Muscle layer of colon (tissue), 2 donors: ENCODE data around the gene LGR4.

Source experiments
- H3K27ac ChIP-seq: one replicate; pipeline ENCODE4 v1.7.0; 2013; ENCODE audit warnings: low read depth, mild to moderate bottlenecking, low read length, moderate library complexity
- H3K27me3 ChIP-seq, 2 donors: one replicate each; pipeline ENCODE4 v1.7.0; 2013; ENCODE audit warnings: low read length in 2 of 2, mild to moderate bottlenecking in 2 of 2; ENCODE audit not compliant: insufficient read depth in 2 of 2, control insufficient read depth in 1 of 2
- H3K36me3 ChIP-seq: one replicate; pipeline ENCODE4 v1.7.0; 2013; ENCODE audit warnings: mild to moderate bottlenecking, low read length; ENCODE audit not compliant: insufficient read depth
- H3K4me1 ChIP-seq: one replicate; pipeline ENCODE4 v1.7.0; 2013; ENCODE audit warnings: mild to moderate bottlenecking, low read length; ENCODE audit not compliant: insufficient read depth
- H3K4me3 ChIP-seq, 2 donors: one replicate each; pipeline ENCODE4 v1.7.0; 2013; ENCODE audit warnings: low read length in 2 of 2, low read depth in 1 of 2, mild to moderate bottlenecking in 1 of 2, moderate library complexity in 1 of 2
- H3K9ac ChIP-seq: one replicate; pipeline ENCODE4 v1.7.0; 2013; ENCODE audit warnings: low read length
- H3K9me3 ChIP-seq: one replicate; pipeline ENCODE4 v1.7.0; 2013; ENCODE audit warnings: mild to moderate bottlenecking, low read length
- donor health status: abdominal sarcoma.
- donor health status: Adenocarcinoma of cecum.

Gene LGR4

DNA sequence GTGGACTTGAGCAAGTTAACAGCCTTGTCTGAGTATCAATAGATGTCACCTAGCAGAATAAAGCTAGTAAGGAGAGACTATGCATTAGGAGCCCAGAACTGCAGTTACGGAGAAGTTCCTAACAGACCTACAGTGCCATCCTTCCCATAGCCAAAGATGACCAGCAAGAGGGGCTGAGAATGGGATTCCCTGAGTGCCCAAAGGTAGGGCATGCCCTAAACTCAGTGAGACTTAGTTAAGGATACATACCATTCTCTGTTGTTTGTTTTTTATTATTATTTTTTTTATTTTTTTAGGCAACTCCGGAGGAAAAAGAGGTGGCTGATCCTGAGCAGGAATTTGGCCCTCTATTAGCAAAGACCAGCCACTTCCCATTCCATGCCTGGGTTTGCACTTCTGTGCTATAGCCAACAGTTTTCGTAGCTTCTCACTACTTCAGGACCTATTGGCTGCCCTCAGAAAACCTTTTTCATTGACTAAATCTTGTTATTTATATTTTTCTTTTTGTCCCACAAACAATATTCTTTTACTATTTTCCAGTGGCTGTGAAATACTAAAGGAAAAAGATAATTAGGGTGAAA is 76.2 kb downstream of the LGR4 start:
- Histone ChIP-seq H3K9ac (no peak overlapping the region), H3K4me1 (peaks cover 31% of the 10 kb centered on the region), H3K36me3 (no peaks in the 10 kb centered on the region), H3K4me3 (no peak overlapping the region), H3K27ac (no peak overlapping the region), H3K27me3 (no peaks in the 10 kb centered on the region), H3K9me3 (no peaks in the 10 kb centered on the region)

GRCh38 chr11:27395556-27396258 is 76.9 kb downstream of the LGR4 start:
- H3K9me3 ChIP-seq, result no peaks in the 10 kb centered on the region
- H3K4me3 ChIP-seq, result no peak overlapping the region
- no peak overlapping the region for H3K9ac ChIP-seq
- no peak overlapping the region for H3K27ac ChIP-seq
- H3K27me3 ChIP-seq, result no peaks in the 10 kb centered on the region
- peaks cover 31% of the 10 kb centered on the region for H3K4me1 ChIP-seq
- no peaks in the 10 kb centered on the region for H3K36me3 ChIP-seq

DNA sequence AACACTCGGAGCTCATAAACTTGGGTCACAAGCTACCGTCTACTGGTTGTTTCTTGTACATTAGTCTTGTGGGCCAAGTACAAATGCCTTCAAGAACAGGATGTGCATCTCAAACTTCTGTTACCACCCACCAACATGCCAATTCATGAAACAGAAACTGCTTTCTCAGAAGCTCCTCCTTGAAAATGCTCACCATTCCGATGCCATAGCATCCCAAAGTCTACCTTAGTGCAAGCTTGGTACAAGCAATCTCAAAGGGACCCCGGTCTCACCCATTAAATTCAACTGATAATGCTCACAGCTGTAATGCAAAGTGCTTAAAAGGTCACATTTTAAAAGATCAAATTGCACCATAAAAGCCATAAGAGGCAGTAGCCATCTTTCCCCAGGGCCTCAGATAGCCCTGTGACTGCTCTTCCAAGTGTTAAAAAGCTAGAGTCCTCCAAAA is 77.8 kb downstream of the LGR4 start:
- Histone ChIP-seq H3K36me3 (no peaks in the 10 kb centered on the region), H3K4me3 (no peak overlapping the region), H3K9me3 (no peaks in the 10 kb centered on the region), H3K9ac (no peak overlapping the region), H3K27me3 (no peaks in the 10 kb centered on the region), H3K27ac (no peak overlapping the region), H3K4me1 (peaks cover 31% of the 10 kb centered on the region)

- Histone ChIP-seq H3K36me3 (no peaks in the 10 kb centered on the region), H3K9ac (no peak overlapping the region), H3K4me1 (peaks cover 31% of the 10 kb centered on the region)
Observed at GRCh38 chr11:27392278-27393114, 80.1 kb downstream of the LGR4 start.

DNA sequence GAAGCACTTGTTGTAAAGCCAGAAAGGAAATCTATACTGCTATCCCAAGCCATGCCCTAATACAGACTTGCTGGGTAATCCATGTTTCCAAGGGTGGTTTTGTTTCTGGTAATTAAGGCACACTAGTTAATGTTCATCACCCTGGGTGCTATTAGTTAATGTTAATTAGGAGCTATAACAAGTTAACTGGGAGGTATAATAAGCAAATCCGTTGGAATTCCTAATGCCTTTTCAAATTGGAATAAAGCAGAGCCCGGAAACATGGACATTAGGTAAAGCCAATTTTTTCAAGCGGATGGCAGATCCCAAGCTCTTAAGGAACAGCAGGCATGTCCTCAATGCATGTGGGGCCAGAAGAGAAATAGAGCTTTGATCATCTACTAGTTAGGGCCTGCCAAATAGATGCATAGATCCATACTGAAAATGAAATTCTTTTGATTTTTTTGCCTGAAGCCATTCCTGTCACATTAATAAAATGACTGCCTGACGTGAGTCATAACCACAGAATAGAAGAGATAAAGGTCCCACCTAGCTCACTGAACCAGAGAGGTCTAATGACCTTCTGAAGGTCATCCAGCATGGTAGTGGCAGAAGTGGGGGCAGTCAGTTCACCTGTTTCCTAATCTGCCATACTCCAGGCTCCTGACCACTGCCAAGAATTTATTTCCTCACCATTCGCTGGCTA is 81.1 kb downstream of the LGR4 start:
- no peak overlapping the region for H3K9ac ChIP-seq

More at GRCh38 chr11:27392278-27393114, 80.1 kb downstream of the LGR4 start:
- peak overlapping the region; percentile 35 for H3K27ac ChIP-seq
- H3K9me3 ChIP-seq, result no peaks in the 10 kb centered on the region
- no peaks in the 10 kb centered on the region for H3K27me3 ChIP-seq
- no peak overlapping the region for H3K4me3 ChIP-seq

DNA sequence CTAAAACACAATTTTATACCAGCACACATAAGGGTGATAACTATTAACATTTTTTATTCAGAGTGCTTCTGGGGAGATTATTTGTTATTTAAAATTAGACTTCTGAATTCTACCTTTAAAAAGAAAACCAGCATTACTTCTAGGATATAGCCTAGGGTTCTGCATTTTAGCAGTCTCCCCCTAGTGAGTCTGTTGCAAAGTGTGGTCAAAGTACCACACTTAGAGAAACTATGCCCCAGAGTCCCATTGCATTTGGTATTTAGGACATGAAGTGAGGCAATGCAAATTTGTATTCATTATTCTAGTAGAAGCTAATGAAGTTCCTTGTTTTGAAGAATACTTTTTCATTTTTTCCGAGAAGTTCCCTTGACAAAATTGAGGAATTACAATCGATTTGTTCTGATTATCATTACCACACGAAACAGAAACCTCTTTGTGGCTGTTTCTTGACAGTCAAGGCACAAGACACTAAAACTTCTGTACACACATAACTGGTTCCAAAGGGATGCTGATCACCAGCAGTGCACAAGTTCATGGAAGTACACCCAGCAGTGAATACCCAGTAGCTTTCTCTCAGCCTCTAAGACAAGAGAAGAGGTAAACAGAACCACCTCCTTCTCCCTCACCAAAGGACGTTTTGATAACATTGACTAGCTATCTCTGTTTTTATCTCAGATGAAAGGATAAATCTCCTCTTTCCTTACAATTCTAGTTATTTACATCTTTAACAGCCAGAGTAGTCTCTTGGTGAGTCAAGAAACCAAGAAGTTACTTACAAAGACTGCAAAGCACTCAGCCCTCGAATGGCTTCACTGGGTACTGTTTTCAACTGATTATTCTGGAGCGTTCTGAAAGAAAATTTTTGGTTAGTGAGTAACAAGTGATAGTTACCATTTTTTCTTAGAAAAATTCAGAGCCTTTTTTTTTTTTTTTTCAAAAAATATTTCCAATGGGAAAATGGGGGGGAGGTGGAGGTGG is 82.0 kb downstream of the LGR4 start:
- Histone ChIP-seq H3K4me3 (no peak overlapping the region), H3K27ac (no peak overlapping the region), H3K27me3 (no peaks in the 10 kb centered on the region), H3K9ac (no peak overlapping the region), H3K4me1 (peaks cover 18% of the 10 kb centered on the region), H3K36me3 (no peaks in the 10 kb centered on the region), H3K9me3 (no peaks in the 10 kb centered on the region)

More for the DNA sequence above, 81.1 kb downstream of the LGR4 start:
- H3K4me3 ChIP-seq, result no peak overlapping the region
- H3K4me1 ChIP-seq, result peaks cover 26% of the 10 kb centered on the region
- no peaks in the 10 kb centered on the region for H3K9me3 ChIP-seq
- no peaks in the 10 kb centered on the region for H3K27me3 ChIP-seq
- H3K27ac ChIP-seq, result no peak overlapping the region
- no peaks in the 10 kb centered on the region for H3K36me3 ChIP-seq

DNA sequence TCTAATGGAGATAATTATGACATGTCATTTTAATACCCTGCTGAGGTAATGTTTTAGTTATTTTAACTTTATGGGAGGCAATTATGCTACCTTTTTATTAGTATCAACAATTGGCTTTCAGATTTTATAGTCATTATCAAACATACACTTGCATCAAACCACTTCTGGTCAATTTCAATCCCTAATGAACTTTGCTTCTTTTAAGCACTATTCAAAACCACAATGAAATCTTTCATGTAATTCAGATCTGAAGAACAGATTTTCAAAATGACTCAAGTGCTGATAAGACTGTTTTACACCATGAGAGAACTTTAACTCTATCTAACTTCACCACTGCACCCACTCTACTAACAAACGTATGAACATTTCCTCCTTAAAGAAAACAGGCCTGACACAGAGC is 83.7 kb downstream of the LGR4 start:
- peaks cover 1% of the 10 kb centered on the region for H3K36me3 ChIP-seq
- no peak overlapping the region for H3K9ac ChIP-seq
- no peaks in the 10 kb centered on the region for H3K27me3 ChIP-seq
- H3K27ac ChIP-seq, result no peak overlapping the region
- H3K4me3 ChIP-seq, result no peak overlapping the region
- peaks cover 7% of the 10 kb centered on the region for H3K4me1 ChIP-seq
- H3K9me3 ChIP-seq, result no peaks in the 10 kb centered on the region

DNA sequence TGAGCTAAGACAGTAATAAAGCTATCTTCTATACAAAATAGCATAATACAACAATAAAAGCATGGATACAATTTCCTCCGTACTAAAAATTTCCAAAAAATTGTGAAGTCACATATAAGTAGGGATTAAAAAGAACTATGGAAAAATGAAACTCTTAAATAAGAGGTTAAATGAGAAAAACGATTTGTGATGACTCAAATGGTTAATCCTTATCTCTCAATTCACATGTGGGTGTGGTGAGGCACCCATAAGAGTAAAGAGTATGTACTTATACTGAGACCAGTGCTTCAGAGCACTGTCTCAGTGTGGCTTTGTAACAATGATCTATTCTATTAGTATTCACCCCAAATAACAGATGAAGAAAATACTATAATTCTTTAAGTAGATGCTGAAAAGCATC is 84.6 kb downstream of the LGR4 start:
- H3K9me3 ChIP-seq, result no peaks in the 10 kb centered on the region
- H3K27me3 ChIP-seq, result no peaks in the 10 kb centered on the region
- H3K4me3 ChIP-seq, result no peak overlapping the region

DNA sequence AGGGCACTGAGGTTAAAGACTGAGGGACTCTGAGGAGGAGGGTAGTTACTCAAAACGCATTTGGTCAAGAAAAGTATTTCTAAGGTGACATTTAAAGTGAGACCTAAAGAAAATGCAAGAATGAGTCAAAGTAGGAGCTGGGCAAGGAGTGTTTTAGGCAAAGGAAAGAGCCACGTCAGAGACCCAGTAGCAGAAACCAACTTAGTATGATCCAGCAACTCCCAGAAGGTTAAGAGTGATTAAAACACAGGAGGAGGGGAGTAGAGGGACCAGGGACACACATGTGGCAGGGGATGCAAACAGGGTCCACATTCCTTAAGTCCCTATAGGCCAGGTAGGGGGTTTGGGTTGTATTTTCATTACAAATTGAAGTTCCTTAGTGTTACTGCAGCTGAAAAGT is 85.2 kb downstream of the LGR4 start:
- H3K4me3 ChIP-seq, result no peak overlapping the region
- H3K4me1 ChIP-seq, result no peaks in the 10 kb centered on the region
- no peaks in the 10 kb centered on the region for H3K27me3 ChIP-seq
- peaks cover 8% of the 10 kb centered on the region for H3K36me3 ChIP-seq
- no peak overlapping the region for H3K27ac ChIP-seq
- H3K9ac ChIP-seq, result no peak overlapping the region
- H3K9me3 ChIP-seq, result no peaks in the 10 kb centered on the region

More for the DNA sequence above, 84.6 kb downstream of the LGR4 start:
- Histone ChIP-seq H3K36me3 (peaks cover 5% of the 10 kb centered on the region), H3K9ac (no peak overlapping the region), H3K4me1 (peaks cover 6% of the 10 kb centered on the region), H3K27ac (no peak overlapping the region)

DNA sequence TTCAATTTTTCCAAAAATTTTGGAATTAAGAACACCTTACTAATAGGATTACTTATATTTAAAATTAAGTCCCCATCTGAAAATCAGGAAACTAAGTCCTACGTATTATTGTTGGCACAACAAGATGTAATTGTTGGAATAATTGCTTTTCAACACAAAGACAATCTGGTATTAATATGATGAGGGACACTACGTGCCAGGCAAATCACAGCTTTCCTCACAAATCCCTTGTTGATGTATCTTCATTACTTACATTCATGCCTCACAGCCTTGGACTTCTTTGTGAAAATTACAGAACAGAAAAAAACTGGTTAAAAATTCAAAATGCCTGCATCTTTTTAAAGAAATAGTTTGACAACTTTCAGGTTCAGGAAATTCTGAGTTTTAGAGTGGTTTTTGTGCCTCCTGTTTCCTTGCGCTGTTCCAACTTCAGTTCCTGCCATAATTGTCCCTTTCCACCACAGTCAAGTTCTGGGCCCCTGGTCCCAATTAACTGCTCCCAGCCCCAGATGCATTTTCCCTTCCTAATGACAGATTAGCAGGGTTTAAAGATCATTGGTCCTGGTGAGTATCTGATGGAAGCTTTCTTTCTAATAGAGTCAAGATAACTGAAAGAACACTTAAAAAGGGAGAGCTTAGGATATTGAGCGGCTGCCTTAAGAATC is 86.3 kb downstream of the LGR4 start:
- Histone ChIP-seq H3K9me3 (no peaks in the 10 kb centered on the region), H3K27ac (no peak overlapping the region), H3K4me3 (no peak overlapping the region), H3K4me1 (no peaks in the 10 kb centered on the region), H3K36me3 (peaks cover 15% of the 10 kb centered on the region), H3K27me3 (no peaks in the 10 kb centered on the region), H3K9ac (no peak overlapping the region)
